OCI-LY3 (cell line): ENCODE data around the gene METTL6.
"Not testable (repeated sequence)": the region's sequence is repeated elsewhere in the genome, so short reads cannot be mapped to it uniquely, and the experiment has no call there.

Source experiments
- EZH2phosphoT487 ChIP-seq: fragments of 200-600 bp; shearing (Covaris generic); IDR thresholded peaks from 2 replicates; pipeline ENCODE4 v1.6.1; 2018; ENCODE audit warnings: antibody characterized with exemption, mixed run types, low read depth
- TF ChIP-seq, protein P1 (sequence below): fragments of 200-600, 300-600 bp; sonication (generic); IDR thresholded peaks from 2 replicates; pipeline ENCODE4 v1.5.1; 2014; ENCODE audit warnings: antibody characterized with exemption, low read length, low read depth

DNA sequence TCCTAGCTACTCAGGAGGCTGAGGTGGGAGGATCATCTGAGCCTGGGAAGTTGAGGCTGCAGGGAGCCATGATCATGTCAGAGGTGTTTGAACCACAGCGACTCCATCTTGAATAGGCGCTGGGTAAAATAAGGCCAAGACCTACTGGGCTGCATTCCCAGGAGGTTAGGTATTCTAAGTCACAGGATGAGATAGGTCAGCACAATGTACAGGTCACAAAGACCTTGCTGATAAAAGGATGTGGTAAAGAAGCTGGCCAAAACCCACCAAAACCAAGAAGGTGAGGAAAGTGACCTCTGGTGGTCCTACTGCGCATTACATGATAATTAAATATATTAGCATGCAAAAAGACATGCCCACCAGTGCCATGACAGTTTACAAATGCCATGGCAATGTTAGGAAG lies 28.6 kb downstream of the METTL6 start:
- TF ChIP-seq, protein P1, sequence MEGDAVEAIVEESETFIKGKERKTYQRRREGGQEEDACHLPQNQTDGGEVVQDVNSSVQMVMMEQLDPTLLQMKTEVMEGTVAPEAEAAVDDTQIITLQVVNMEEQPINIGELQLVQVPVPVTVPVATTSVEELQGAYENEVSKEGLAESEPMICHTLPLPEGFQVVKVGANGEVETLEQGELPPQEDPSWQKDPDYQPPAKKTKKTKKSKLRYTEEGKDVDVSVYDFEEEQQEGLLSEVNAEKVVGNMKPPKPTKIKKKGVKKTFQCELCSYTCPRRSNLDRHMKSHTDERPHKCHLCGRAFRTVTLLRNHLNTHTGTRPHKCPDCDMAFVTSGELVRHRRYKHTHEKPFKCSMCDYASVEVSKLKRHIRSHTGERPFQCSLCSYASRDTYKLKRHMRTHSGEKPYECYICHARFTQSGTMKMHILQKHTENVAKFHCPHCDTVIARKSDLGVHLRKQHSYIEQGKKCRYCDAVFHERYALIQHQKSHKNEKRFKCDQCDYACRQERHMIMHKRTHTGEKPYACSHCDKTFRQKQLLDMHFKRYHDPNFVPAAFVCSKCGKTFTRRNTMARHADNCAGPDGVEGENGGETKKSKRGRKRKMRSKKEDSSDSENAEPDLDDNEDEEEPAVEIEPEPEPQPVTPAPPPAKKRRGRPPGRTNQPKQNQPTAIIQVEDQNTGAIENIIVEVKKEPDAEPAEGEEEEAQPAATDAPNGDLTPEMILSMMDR: not testable (repeated sequence)
- not testable (repeated sequence) for TF ChIP-seq EZH2phosphoT487
